Sigmoid colon (tissue), 7 donors: ENCODE measurements around the gene GNAI2. TPM values are rescaled to one million over a fixed set of nuclear protein-coding genes. Genes with fewer than 3 reads are reported as not detected.

Experiments
- DNase-seq: peaks from one replicate; pipeline ENCODE4 v3.0.0-alpha.2; 2019
- H3K27ac ChIP-seq, 4 donors: fragments of 200-600 bp; sonication (generic); one replicate each; pipeline ENCODE4 v1.5.1; 2016 to 2019; ENCODE audit warnings: mild to moderate bottlenecking in 1 of 4
- H3K27me3 ChIP-seq, 3 donors: fragments of 200-600 bp; sonication (generic); one replicate each; pipeline ENCODE4 v1.5.1; 2019; ENCODE audit warnings: mild to moderate bottlenecking in 1 of 3
- H3K36me3 ChIP-seq, 4 donors: fragments of 200-600 bp; sonication (generic); one replicate each; pipeline ENCODE4 v1.5.1; 2016 to 2019
- H3K4me1 ChIP-seq, 4 donors: fragments of 200-600 bp; sonication (generic); one replicate each; pipeline ENCODE4 v1.5.1; 2017 to 2019
- H3K4me3 ChIP-seq, 4 donors: fragments of 200-600 bp; sonication (generic); one replicate each; pipeline ENCODE4 v1.5.1; 2017 to 2019; ENCODE audit warnings: mild to moderate bottlenecking in 2 of 4, moderate library complexity in 1 of 4
- H3K9me3 ChIP-seq, 4 donors: fragments of 200-600 bp in 3 of 4; sonication (generic) in 3 of 4; one replicate each; pipeline versions ENCODE4 v1.5.1 to v1.6.1; 2013 to 2019
- CTCF ChIP-seq, 4 experiments: fragments of 450-650 bp in 3 of 4; fragments of 200-600 bp in 1 of 4; IDR thresholded peaks; one replicate each; pipeline ENCODE4 v1.5.1; 2016 to 2019; ENCODE audit warnings: antibody characterized with exemption in 4 of 4, mild to moderate bottlenecking in 3 of 4, moderate library complexity in 2 of 4
- EP300 ChIP-seq, 4 donors: sonication (generic); formaldehyde crosslinking; IDR thresholded peaks; one replicate each; pipeline ENCODE4 v1.6.1; 2017; ENCODE audit warnings: antibody characterized with exemption in 4 of 4
- POLR2A ChIP-seq, 2 donors: fragments of 450-650 bp; IDR thresholded peaks; one replicate each; pipeline ENCODE4 v1.6.1; 2016; ENCODE audit warnings: antibody characterized with exemption in 2 of 2, mild to moderate bottlenecking in 2 of 2, moderate library complexity in 2 of 2
- POLR2AphosphoS5 ChIP-seq, 4 donors: sonication (generic); formaldehyde crosslinking; IDR thresholded peaks; one replicate each; pipeline ENCODE4 v1.6.1; 2017; ENCODE audit warnings: antibody characterized with exemption in 4 of 4
- WGBS, 2 donors: extraction: QIAGEN DNeasy Blood & Tissue Kit; methylation state at CpG; one replicate each; pipeline ENCODE4 v1.1.7; 2013; 5-methylcytosine and 5-hydroxymethylcytosine counted together
- intact Hi-C: fragments of 100-400 bp; cut with DNase I; formaldehyde crosslinking; loops from one replicate; pipeline ENCODE4 v1.15.1; 2023
- polyA plus RNA-seq, 3 donors: library from polyadenylated mRNA; stranded (reverse); fragments of 200-250 nt; gene quantifications; one replicate each; pipeline ENCODE4 v1.2.3, GENCODE V29; 2013
- total RNA-seq, 4 donors: library from RNA; depleted of rRNA; stranded (reverse); fragments of >200 nt; gene quantifications; one replicate each; pipeline ENCODE4 v1.1.0, GENCODE V29; 2016
- donor health status: healthy with polysubstance abuse.
- donor health status: Bipolar disorder and iron deficiency.
- donor health status: healthy.

GNAI2 gene
- total and polyA plus RNA-seq, 7 donors: 43.9 to 171 (median 149) TPM

GRCh38 chr3:50190936-50191660 is 44.9 kb upstream of the GNAI2 start, which contains the start of gene GNAT1:
Gene GNAT1, plus strand, starts transcription at chr3:50191610. Its CDS starts 116 bp downstream, at chr3:50191726.
- TF ChIP-seq EP300 (IDR thresholded peaks at IDR 0.05) (no peak), CTCF (IDR thresholded peaks at IDR 0.05) (no peak), POLR2AphosphoS5 (IDR thresholded peaks at IDR 0.05) (no peak), POLR2A (IDR thresholded peaks at IDR 0.05) (no peak)
- 69 to 78% methylated on average over 8 of the region's 8 CpGs for WGBS, 2 donors
- DNase-seq: no peak
- Histone ChIP-seq H3K4me1 (peaks cover 0 to 28% (median 25%) of the 10 kb centered on the region in 4 donors), H3K36me3 (peaks cover 0 to 8% (median 0%) of the 10 kb centered on the region in 4 donors), H3K27me3 (peaks cover 22 to 45% (median 33%) of the 10 kb centered on the region in 3 donors), H3K27ac (no peak within 1 kb of the TSS), H3K9me3 (no peaks in the 10 kb centered on the region), H3K4me3 (no peak within 1 kb of the TSS)
- intact Hi-C loops: loop anchor here (5.0 kb wide), 1 partner anchor 131 kb away; the partner anchor contains the start of gene HYAL2

- peaks cover 0 to 4% (median 0%) of the 10 kb centered on the region in 4 donors for H3K36me3 ChIP-seq
- intact Hi-C loops: loop anchor here (2.0 to 5.0 kb wide), 3 partner anchors 55 to 130 kb away; partner anchors contain the start of gene HYAL2
- no peaks in the 10 kb centered on the region for H3K9me3 ChIP-seq
- H3K27me3 ChIP-seq: peaks cover 22 to 50% (median 33%) of the 10 kb centered on the region in 3 donors
- WGBS, 2 donors: 84 to 88% methylated on average over 8 of the region's 8 CpGs
- no peak overlapping the region for H3K4me3 ChIP-seq
- peaks cover 0 to 28% (median 25%) of the 10 kb centered on the region in 4 donors for H3K4me1 ChIP-seq
- no peak for DNase-seq
- TF ChIP-seq POLR2AphosphoS5 (IDR thresholded peaks at IDR 0.05) (no peak), CTCF (IDR thresholded peaks at IDR 0.05) (no peak), EP300 (IDR thresholded peaks at IDR 0.05) (no peak), POLR2A (IDR thresholded peaks at IDR 0.05) (no peak)
- no peak overlapping the region for H3K27ac ChIP-seq
These were observed 43.9 kb upstream of the GNAI2 start for GRCh38 chr3:50192124-50192523.

- 13 to 15% methylated on average over 21 of the region's 21 CpGs for WGBS, 2 donors
- no peak overlapping the region for H3K27ac ChIP-seq
- peaks cover 22 to 50% (median 33%) of the 10 kb centered on the region in 3 donors for H3K27me3 ChIP-seq
- peaks cover 0 to 28% (median 25%) of the 10 kb centered on the region in 4 donors for H3K4me1 ChIP-seq
- TF ChIP-seq CTCF (IDR thresholded peaks at IDR 0.05): peak; percentile 80 to 94 (median 90)
- TF ChIP-seq POLR2A (IDR thresholded peaks at IDR 0.05): no peak
- H3K9me3 ChIP-seq: no peaks in the 10 kb centered on the region
- DNase-seq: no peak
- H3K36me3 ChIP-seq: peaks cover 0 to 2% (median 0%) of the 10 kb centered on the region in 4 donors
- intact Hi-C loops: loop anchor here (2.0 to 5.0 kb wide), 3 partner anchors 54 to 130 kb away; partner anchors contain the start of gene HYAL2
- no peak overlapping the region for H3K4me3 ChIP-seq
These were observed 43.3 kb upstream of the GNAI2 start for GRCh38 chr3:50192689-50193141.

GRCh38 chr3:50193286-50193685 is 42.7 kb upstream of the GNAI2 start:
- no peak for TF ChIP-seq EP300 (IDR thresholded peaks at IDR 0.05)
- TF ChIP-seq POLR2A (IDR thresholded peaks at IDR 0.05): no peak
- TF ChIP-seq CTCF (IDR thresholded peaks at IDR 0.05): no peak
- no peak for TF ChIP-seq POLR2AphosphoS5 (IDR thresholded peaks at IDR 0.05)
- no peak overlapping the region for H3K4me3 ChIP-seq
- 56 to 60% methylated on average over 36 of the region's 36 CpGs for WGBS, 2 donors
- no peak for DNase-seq
- H3K9me3 ChIP-seq: no peaks in the 10 kb centered on the region
- no peaks in the 10 kb centered on the region for H3K36me3 ChIP-seq
- H3K27ac ChIP-seq: no peak overlapping the region
- intact Hi-C loops: loop anchor here (2.0 to 5.0 kb wide), 3 partner anchors 54 to 129 kb away; partner anchors contain the start of gene HYAL2
- peaks cover 22 to 54% (median 33%) of the 10 kb centered on the region in 3 donors for H3K27me3 ChIP-seq
- peaks cover 0 to 28% (median 25%) of the 10 kb centered on the region in 4 donors for H3K4me1 ChIP-seq
